ENCODE results near the gene PIK3CA.

DNA sequence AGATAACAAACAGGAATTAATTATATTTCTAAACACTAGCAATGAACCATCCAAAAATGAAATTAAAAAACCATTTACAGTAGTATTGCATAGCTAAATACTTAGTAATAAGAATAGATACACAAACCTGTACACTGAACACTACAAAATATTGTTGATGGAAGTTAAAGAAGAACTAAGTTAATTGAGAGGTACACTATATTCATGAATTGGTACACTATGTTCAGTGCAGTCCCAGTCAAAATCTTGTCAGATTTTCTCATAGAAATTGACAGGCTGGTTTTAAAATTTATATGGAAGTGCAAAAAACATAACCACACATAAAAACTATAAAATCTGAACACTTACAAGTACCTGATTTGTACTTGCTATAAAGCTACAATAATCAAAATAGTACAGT lies 24.4 kb downstream of the PIK3CA start:
- TF ChIP-seq SPI1 (IDR thresholded peaks at IDR 0.05; ENCODE audit: low read depth, low read length): no peak
- no peak for TF ChIP-seq POLR2A (IDR thresholded peaks at IDR 0.05; ENCODE audit: low read depth, low read length)

Measured in GM12891 (cell line).